Right ventricle myocardium inferior (tissue), 1 donor: ENCODE results near the gene QPCTL. TPM values are rescaled to one million over a fixed set of nuclear protein-coding genes. Genes with fewer than 3 reads are reported as not detected.
"Not testable (repeated sequence)": the region's sequence is repeated elsewhere in the genome, so short reads cannot be mapped to it uniquely, and the experiment has no call there.

Experiments
- ATAC-seq: fragments of 200-7000 bp; cut with Tn5 transposase; one replicate; pipeline ENCODE4 v1.9.1; 2020; ENCODE audit warnings: mild to moderate bottlenecking, moderate library complexity
- DNase-seq: peaks from one replicate; pipeline ENCODE4 v3.0.0; 2021; ENCODE audit errors: missing footprints
- intact Hi-C: fragments of 100-400 bp; cut with DNase I; formaldehyde crosslinking; loops from one replicate; pipeline ENCODE4 v1.11.0; 2022
- total RNA-seq: library from RNA; stranded (reverse); fragmentation: NEBNext Ultra II Directional; extraction: Animal tissue kit (Norgen Biotek cat#: 25700); gene quantifications from one replicate; pipeline ENCODE4 v1.2.1, GENCODE V29; 2021
- donor health status: DM: no; HTN: yes; CAD: no; lungs with severe emphysema.

QPCTL gene
- total RNA-seq, 1 donor from 2014 or later = 1.5 TPM

GRCh38 chr19:45668342-45668871 lies 24.1 kb upstream of the QPCTL start:
- DNase-seq (peak; percentile 73), ATAC-seq (no peak)

GRCh38 chr19:45670670-45671453 lies 21.6 kb upstream of the QPCTL start:
- DNase-seq = peak; percentile 84
- intact Hi-C loops = no loop called here
- peak; percentile 64 for ATAC-seq

More at GRCh38 chr19:45668342-45668871, 24.1 kb upstream of the QPCTL start:
- intact Hi-C loops = no loop called here

- peak; percentile 5 for DNase-seq
- intact Hi-C loops = no loop called here
- ATAC-seq = no peak
Measured at GRCh38 chr19:45674946-45675345, 17.5 kb upstream of the QPCTL start.

GRCh38 chr19:45676851-45677263 lies 15.6 kb upstream of the QPCTL start:
- intact Hi-C loops = no loop called here
- no peak for ATAC-seq
- peak; percentile 69 for DNase-seq

- peak; percentile 36 for ATAC-seq
Measured at GRCh38 chr19:45677351-45678230, 14.9 kb upstream of the QPCTL start.

GRCh38 chr19:45681391-45682015 lies 11.0 kb upstream of the QPCTL start:
- ATAC-seq = peak; percentile 86
- intact Hi-C loops = loop anchor here (5.0 kb wide), 1 partner anchor 159 kb away; no protein-coding TSS in a partner anchor
- peak; percentile 94 for DNase-seq

More at GRCh38 chr19:45677351-45678230, 14.9 kb upstream of the QPCTL start:
- intact Hi-C loops = no loop called here
- DNase-seq = peak; percentile 76

- intact Hi-C loops = loop anchor here (5.0 kb wide), 1 partner anchor 160 kb away; no protein-coding TSS in a partner anchor
- ATAC-seq (no peak), DNase-seq (peak; percentile 26)
Measured at GRCh38 chr19:45682117-45682516, 10.3 kb upstream of the QPCTL start.

GRCh38 chr19:45682908-45683307 lies 9.6 kb upstream of the QPCTL start:
- intact Hi-C loops = loop anchor here (5.0 kb wide), 1 partner anchor 161 kb away; no protein-coding TSS in a partner anchor
- ATAC-seq (no peak), DNase-seq (no peak)

GRCh38 chr19:45685045-45685444 lies 7.4 kb upstream of the QPCTL start:
- intact Hi-C loops, ATAC-seq: not testable (repeated sequence)
- peak; percentile 13 for DNase-seq

GRCh38 chr19:45687599-45687998 lies 4.9 kb upstream of the QPCTL start:
- DNase-seq (peak; percentile 8), ATAC-seq (no peak)
- intact Hi-C loops = no loop called here

GRCh38 chr19:45691516-45692186 lies 815 bp upstream of the QPCTL start, which contains the start of gene SNRPD2:
Gene SNRPD2 (minus strand): TSS chr19:45691953. CDS start chr19:45691888, 65 bp downstream.
- intact Hi-C loops = loop anchor here (2.0 kb wide), 2 partner anchors 25 to 75 kb away; no protein-coding TSS in a partner anchor
- DNase-seq (peak; percentile 95), ATAC-seq (peak; percentile 85)

GRCh38 chr19:45693106-45693788 lies 781 bp downstream of the QPCTL start:
- intact Hi-C loops = loop anchor here (2.0 kb wide), 2 partner anchors 24 to 74 kb away; no protein-coding TSS in a partner anchor
- ATAC-seq = peak; percentile 29
- peak; percentile 91 for DNase-seq

- ATAC-seq = no peak
- DNase-seq = peak; percentile 20
- intact Hi-C loops = no loop called here
Measured at GRCh38 chr19:45701676-45702075, 9.2 kb downstream of the QPCTL start.

- ATAC-seq (no peak), DNase-seq (peak; percentile 37)
- intact Hi-C loops = no loop called here
Measured at GRCh38 chr19:45705115-45705514, 12.6 kb downstream of the QPCTL start.

- intact Hi-C loops = no loop called here
- ATAC-seq (no peak), DNase-seq (no peak)
Measured at GRCh38 chr19:45705710-45706415, 13.4 kb downstream of the QPCTL start.

- intact Hi-C loops = no loop called here
- ATAC-seq (no peak), DNase-seq (no peak)
Measured at GRCh38 chr19:45710356-45711130, 18.1 kb downstream of the QPCTL start.
